ENCODE results near the gene NDUFB11. TPM values are rescaled to one million over a fixed set of nuclear protein-coding genes. Genes with fewer than 3 reads are reported as not detected.

Gene NDUFB11
- total and polyA plus RNA-seq, 2 donors (not counting 1 experiment from before 2014, with no cell fraction given): 38.9 to 72.7 TPM

DNA sequence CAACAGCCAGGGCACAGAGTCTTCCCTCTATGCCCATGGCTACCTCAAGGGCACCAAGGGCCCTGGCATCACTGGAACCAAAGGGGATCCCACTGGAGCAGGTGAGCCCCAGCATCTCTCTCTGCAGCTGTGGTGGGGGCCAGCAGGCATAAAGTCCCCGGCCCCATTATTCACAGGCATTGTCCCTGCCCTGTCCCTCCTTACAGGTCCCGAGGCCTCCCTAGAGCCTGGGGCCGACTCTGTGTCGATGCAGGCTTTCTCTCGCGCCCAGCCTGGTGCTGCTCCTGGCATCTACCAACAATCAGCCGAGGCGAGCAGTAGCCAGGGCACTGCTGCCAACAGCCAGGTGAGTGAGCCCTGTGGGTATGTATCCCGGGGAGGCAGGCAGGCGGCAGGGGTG is 36.8 kb upstream of the NDUFB11 start:
- no peak overlapping the region for H3K4me2 ChIP-seq (ENCODE audit: extremely low read depth, insufficient read depth, low read length)
- no peak overlapping the region for H3K27ac ChIP-seq (ENCODE audit: insufficient read depth, low read length)
- no peaks in the 10 kb centered on the region for H3K4me1 ChIP-seq (ENCODE audit: control insufficient read depth, extremely low read depth, insufficient read depth, low read length)
- peaks cover 14% of the 10 kb centered on the region for H3K36me3 ChIP-seq (ENCODE audit: control insufficient read depth, insufficient read depth, low read length)
- no peaks in the 10 kb centered on the region for H4K20me1 ChIP-seq (ENCODE audit: control insufficient read depth, extremely low read depth, insufficient read depth, low read length)
- H3K27me3 ChIP-seq (ENCODE audit: control insufficient read depth, insufficient read depth, low read length): no peaks in the 10 kb centered on the region
- no peak overlapping the region for H2AFZ ChIP-seq (ENCODE audit: low read length)
- no peak for TF ChIP-seq EZH2 (IDR thresholded peaks at IDR 0.05; ENCODE audit: low read length, missing control alignments)
- TF ChIP-seq, protein P1, sequence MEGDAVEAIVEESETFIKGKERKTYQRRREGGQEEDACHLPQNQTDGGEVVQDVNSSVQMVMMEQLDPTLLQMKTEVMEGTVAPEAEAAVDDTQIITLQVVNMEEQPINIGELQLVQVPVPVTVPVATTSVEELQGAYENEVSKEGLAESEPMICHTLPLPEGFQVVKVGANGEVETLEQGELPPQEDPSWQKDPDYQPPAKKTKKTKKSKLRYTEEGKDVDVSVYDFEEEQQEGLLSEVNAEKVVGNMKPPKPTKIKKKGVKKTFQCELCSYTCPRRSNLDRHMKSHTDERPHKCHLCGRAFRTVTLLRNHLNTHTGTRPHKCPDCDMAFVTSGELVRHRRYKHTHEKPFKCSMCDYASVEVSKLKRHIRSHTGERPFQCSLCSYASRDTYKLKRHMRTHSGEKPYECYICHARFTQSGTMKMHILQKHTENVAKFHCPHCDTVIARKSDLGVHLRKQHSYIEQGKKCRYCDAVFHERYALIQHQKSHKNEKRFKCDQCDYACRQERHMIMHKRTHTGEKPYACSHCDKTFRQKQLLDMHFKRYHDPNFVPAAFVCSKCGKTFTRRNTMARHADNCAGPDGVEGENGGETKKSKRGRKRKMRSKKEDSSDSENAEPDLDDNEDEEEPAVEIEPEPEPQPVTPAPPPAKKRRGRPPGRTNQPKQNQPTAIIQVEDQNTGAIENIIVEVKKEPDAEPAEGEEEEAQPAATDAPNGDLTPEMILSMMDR (conservative IDR thresholded peaks at IDR 0.05 in 1 of 2, IDR thresholded peaks at IDR 0.05 in 1 of 2; ENCODE audit: low read depth in 1 of 2, low read length in 2 of 2): no peak
- H3K79me2 ChIP-seq (ENCODE audit: control insufficient read depth, insufficient read depth, low read length): no peaks in the 10 kb centered on the region
- no peak overlapping the region for H3K4me3 ChIP-seq (replicated peaks in 1 of 4; ENCODE audit: control extremely low read depth in 1 of 4, insufficient read depth in 1 of 4, low read depth in 3 of 4, low read length in 4 of 4)
- H3K9ac ChIP-seq (ENCODE audit: insufficient read depth, low read length): no peak overlapping the region
- H3K9me3 ChIP-seq (ENCODE audit: control insufficient read depth, insufficient read depth, low read depth, low read length): no peaks in the 10 kb centered on the region
- DNase-seq (ENCODE audit: low read depth in 2 of 2): no peak

DNA sequence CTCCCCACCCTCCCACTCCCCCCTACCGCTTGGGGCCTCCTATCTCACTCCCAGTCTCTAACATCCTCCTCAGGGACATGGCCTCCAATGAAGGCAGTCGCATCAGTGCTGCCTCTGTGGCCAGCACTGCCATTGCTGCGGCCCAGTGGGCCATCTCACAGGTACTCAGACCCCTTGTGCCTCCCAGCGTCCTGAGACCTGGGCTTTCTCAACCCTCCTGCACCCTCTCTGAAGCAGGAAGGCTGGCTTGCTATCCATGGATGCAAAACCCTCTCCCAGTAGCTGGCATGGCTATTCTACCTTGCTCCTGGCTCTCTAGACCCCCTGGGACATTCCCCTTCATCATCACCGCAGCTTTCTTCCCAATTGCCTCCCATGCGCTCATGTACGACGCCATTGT is 35.8 kb upstream of the NDUFB11 start:
- no peak overlapping the region for H3K9ac ChIP-seq (ENCODE audit: insufficient read depth, low read length)
- DNase-seq (ENCODE audit: low read depth in 2 of 2): no peak
- H3K4me1 ChIP-seq (ENCODE audit: control insufficient read depth, extremely low read depth, insufficient read depth, low read length): no peaks in the 10 kb centered on the region
- H3K4me2 ChIP-seq (ENCODE audit: extremely low read depth, insufficient read depth, low read length): no peak overlapping the region
- no peak overlapping the region for H3K4me3 ChIP-seq (replicated peaks in 1 of 4; ENCODE audit: control extremely low read depth in 1 of 4, insufficient read depth in 1 of 4, low read depth in 3 of 4, low read length in 4 of 4)
- peaks cover 10% of the 10 kb centered on the region for H3K36me3 ChIP-seq (ENCODE audit: control insufficient read depth, insufficient read depth, low read length)
- no peaks in the 10 kb centered on the region for H3K27me3 ChIP-seq (ENCODE audit: control insufficient read depth, insufficient read depth, low read length)
- no peak for TF ChIP-seq EZH2 (IDR thresholded peaks at IDR 0.05; ENCODE audit: low read length, missing control alignments)
- TF ChIP-seq, protein P1 (conservative IDR thresholded peaks at IDR 0.05 in 1 of 2, IDR thresholded peaks at IDR 0.05 in 1 of 2; ENCODE audit: low read depth in 1 of 2, low read length in 2 of 2): no peak
- H2AFZ ChIP-seq (ENCODE audit: low read length): no peak overlapping the region
- no peaks in the 10 kb centered on the region for H3K9me3 ChIP-seq (ENCODE audit: control insufficient read depth, insufficient read depth, low read depth, low read length)
- H4K20me1 ChIP-seq (ENCODE audit: control insufficient read depth, extremely low read depth, insufficient read depth, low read length): no peaks in the 10 kb centered on the region
- H3K27ac ChIP-seq (ENCODE audit: insufficient read depth, low read length): no peak overlapping the region
- no peaks in the 10 kb centered on the region for H3K79me2 ChIP-seq (ENCODE audit: control insufficient read depth, insufficient read depth, low read length)

DNA sequence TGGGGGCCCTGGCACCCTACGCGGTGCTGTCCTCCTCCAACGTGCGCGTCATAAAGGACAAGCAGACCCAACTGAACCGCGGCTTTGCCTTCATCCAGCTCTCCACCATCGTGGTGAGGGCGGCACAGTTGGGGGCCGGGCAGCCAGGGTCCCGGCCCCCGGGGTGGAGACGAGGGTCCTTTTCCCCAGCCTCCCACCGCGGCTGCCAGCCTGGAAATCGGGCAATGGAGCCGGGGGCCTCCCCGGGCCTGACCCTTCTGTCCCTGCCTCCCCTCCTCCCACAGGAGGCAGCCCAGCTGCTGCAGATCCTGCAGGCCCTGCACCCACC is 35.4 kb upstream of the NDUFB11 start:
- H3K4me2 ChIP-seq (ENCODE audit: extremely low read depth, insufficient read depth, low read length): no peak overlapping the region
- no peaks in the 10 kb centered on the region for H3K9me3 ChIP-seq (ENCODE audit: control insufficient read depth, insufficient read depth, low read depth, low read length)
- H3K27me3 ChIP-seq (ENCODE audit: control insufficient read depth, insufficient read depth, low read length): no peaks in the 10 kb centered on the region
- no peak overlapping the region for H3K9ac ChIP-seq (ENCODE audit: insufficient read depth, low read length)
- DNase-seq (ENCODE audit: low read depth in 2 of 2): no peak
- no peak overlapping the region for H2AFZ ChIP-seq (ENCODE audit: low read length)
- H3K79me2 ChIP-seq (ENCODE audit: control insufficient read depth, insufficient read depth, low read length): no peaks in the 10 kb centered on the region
- peaks cover 9% of the 10 kb centered on the region for H3K36me3 ChIP-seq (ENCODE audit: control insufficient read depth, insufficient read depth, low read length)
- no peaks in the 10 kb centered on the region for H4K20me1 ChIP-seq (ENCODE audit: control insufficient read depth, extremely low read depth, insufficient read depth, low read length)
- H3K4me3 ChIP-seq (replicated peaks in 1 of 4; ENCODE audit: control extremely low read depth in 1 of 4, insufficient read depth in 1 of 4, low read depth in 3 of 4, low read length in 4 of 4): no peak overlapping the region
- H3K4me1 ChIP-seq (ENCODE audit: control insufficient read depth, extremely low read depth, insufficient read depth, low read length): no peaks in the 10 kb centered on the region
- no peak overlapping the region for H3K27ac ChIP-seq (ENCODE audit: insufficient read depth, low read length)
- no peak for TF ChIP-seq EZH2 (IDR thresholded peaks at IDR 0.05; ENCODE audit: low read length, missing control alignments)
- TF ChIP-seq, protein P1 (conservative IDR thresholded peaks at IDR 0.05 in 1 of 2, IDR thresholded peaks at IDR 0.05 in 1 of 2; ENCODE audit: low read depth in 1 of 2, low read length in 2 of 2): no peak

Measured in fibroblast of lung (primary cell).